SH-SY5Y (cell line): Measurements from ENCODE around the gene OGFOD1.

ENCODE experiments used
- GATA2 ChIP-seq: IDR thresholded peaks from 2 replicates; pipeline ENCODE4 v1.6.1; 2011; ENCODE audit warnings: mild to moderate bottlenecking, low read depth, low read length
- GATA3 ChIP-seq: IDR thresholded peaks from 2 replicates; pipeline ENCODE4 v1.6.1; 2011; ENCODE audit warnings: low read depth, mild to moderate bottlenecking, low read length, moderate library complexity

- no peak for TF ChIP-seq GATA2
- TF ChIP-seq GATA3: no peak
Measured at GRCh38 chr16:56515665-56516064, 64.3 kb downstream of the OGFOD1 start.
